Left forelimb (tissue), 1 donor: Measurements from ENCODE around the gene DCAF4.
"Not testable (repeated sequence)": the region's sequence is repeated elsewhere in the genome, so short reads cannot be mapped to it uniquely, and the experiment has no call there.

ENCODE experiments used
- DNase-seq: peaks from one replicate; pipeline ENCODE4 v3.0.0-alpha.2; 2018; ENCODE audit warnings: low spot score

DCAF4 gene

GRCh38 chr14:72932893-72933292, 6.6 kb downstream of the DCAF4 start:
- DNase-seq, result no peak

DNA sequence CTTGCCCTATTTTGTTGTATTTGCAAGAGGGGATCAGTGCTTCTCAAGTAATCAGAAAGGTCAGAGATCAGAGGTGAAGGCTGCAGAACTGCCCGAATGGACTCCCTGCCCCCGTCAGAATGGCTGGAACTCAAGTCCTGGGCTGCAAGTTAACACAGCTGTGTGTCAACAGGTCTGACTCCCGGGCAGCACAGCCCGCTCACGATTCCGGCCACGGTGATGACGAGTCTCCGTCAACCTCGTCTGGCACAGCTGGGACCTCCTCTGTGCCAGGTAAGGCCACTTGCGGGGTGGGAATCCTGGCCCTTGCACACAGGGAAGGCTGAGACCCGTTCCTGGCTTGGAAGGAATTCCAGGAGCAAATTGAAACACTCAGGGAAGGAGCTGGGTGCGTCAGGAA, 13.4 kb downstream of the DCAF4 start:
- DNase-seq, result no peak

DNA sequence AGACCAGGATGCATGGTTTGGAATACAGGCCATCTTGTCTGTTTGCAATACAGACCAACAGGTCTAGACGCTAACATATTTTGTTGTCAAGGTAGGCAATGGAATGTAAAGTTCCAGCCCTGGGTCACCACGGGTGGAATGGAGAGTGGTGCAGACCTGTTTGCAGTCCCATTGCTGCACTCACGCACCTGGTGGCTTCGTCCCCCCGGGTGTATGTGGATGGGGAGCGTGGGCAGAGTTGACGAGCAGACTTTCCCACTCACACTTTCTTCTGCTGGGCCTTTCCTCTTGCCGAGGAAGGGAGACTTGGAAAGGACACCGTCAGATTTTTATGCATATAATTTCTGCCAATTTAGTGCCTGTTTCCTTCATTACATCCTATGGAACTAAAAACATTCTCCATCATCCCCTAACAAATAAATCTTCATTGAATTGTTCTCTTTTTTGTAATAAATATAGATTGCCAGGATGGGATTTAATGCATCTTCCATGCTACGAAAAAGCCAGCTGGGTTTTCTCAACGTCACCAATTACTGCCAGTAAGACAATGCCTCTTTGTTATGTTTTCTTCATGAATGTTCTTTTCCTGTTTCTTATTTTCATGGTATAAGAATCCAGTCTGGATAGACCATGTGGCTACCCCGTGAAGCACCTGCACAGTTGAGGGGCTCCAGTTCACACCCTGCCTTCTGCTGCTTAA, 15.2 kb downstream of the DCAF4 start:
- no peak for DNase-seq

DNA sequence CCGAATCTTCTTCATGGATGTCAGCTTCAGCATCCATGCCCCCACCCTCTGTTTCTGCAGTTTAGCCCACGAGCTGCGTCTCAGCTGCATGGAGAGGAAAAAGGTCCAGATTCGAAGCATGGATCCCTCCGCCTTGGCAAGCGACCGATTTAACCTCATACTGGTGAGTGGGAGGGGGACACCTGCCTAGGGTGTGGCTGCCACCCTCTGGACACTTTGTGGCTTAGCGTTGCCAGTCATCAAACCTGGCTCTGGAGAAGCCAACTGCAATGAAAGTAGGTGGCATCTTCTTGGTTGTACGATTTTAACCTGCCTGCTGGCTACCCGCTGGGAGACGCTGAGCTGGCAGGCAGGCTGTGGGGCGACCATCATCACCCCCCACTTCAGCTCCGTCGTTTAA, 16.7 kb downstream of the DCAF4 start:
- DNase-seq, result no peak

DNA sequence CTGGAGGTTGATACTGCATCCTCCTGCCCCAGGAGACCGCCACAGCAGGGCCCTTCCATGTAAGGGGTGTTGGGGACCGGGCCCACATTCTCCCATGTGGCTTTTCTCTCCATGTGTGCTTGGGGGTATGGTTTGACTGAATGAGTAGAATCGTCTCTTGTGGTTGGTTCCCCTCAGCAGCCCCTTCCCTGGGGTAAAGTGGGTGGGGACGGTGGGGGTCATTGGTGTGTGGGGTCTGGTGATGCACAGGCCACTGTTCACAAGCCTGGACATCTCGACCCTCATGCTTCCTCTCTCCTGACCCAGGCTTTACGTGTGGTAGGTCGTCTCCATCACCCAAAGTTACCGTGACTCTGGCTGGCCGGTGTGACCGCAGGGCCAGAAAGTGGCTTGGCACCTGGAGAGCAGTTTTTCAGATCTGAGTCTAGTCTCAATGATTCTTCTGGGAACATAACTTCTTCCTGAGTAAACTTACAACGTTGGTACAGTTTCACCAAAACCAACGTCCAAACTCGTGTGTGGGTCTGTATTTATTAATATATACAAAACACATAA, 17.7 kb downstream of the DCAF4 start:
- DNase-seq, result no peak

DNA sequence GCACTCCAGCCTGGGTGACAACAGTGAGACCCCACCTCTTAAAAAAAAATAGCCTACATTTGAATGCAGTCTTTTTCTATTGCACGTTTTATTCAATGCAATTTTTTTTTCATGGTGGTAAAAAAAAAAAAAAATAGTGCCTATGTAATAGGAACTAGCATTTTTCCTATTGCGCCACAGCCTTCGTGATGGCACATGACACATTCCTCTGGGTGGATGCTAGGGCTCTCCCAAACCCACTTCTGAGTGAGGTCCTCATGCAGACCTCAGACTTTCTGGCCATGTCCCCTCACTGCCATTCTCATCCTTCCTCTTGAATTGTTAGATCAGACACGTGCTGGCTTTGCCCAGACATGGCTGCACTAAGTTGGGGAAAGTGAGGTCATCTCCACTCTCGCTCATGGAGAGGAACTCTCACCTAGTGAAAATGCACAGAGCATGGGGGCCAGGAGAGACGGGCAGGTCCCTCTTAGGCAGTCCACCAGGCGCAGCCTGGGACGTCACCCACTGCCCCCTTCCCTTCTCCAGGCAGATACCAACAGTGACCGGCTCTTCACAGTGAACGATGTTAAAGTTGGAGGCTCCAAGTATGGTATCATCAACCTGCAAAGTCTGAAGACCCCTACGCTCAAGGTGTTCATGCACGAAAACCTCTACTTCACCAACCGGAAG, 19.2 kb downstream of the DCAF4 start:
- no peak for DNase-seq

DNA sequence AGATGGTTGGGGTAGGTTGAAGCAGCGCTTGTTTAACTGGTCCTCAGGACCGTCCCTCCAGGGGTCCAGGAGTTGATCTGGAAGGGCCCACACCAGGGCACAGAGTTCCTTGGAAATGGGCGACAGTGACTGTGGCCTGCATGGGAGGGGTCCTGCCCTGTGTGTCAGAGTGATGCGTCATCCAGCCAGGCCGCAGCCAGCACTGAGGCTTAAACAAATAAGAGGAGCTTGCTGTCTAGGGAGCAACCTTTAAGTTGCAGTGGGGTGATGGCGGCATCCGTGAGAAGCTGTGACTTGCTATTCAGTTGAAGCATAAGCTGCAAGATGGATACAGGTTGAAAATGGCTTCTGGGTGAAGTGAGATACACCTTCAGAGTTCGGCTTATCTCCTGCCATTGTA, 20.2 kb downstream of the DCAF4 start:
- no peak for DNase-seq

- no peak for DNase-seq
Measured at GRCh38 chr14:72947366-72948160, 21.3 kb downstream of the DCAF4 start.

DNA sequence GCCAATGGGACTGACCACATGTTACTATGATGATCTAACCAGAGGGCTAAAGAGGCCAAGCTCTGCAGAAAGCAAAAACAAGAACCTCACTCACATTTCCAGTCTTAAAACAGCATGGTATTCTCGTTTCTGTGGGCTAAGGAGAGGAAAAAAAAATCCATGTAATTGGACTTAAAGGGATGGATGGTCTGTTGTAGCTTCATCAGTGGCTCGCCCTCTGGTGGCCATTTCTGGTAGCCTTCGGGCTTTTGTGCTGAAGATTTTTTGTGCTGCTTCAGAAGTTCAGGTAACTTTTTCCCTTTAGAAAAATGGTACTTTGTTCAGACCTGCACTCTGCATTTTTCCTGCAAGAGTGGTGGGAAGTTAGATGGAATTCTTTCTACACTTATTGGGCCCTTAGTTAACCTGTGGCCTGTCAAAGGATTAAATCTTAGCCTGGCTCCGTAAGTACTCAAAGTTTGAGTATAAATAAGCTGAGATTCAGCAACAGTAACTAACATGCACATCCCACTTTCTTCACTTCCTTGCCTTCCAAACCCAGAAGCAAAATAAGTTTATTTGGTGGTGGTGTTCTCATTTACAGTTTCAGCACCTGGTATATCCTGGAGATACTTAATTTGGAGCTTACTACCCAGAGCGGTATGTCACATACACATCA, 22.3 kb downstream of the DCAF4 start:
- no peak for DNase-seq

DNA sequence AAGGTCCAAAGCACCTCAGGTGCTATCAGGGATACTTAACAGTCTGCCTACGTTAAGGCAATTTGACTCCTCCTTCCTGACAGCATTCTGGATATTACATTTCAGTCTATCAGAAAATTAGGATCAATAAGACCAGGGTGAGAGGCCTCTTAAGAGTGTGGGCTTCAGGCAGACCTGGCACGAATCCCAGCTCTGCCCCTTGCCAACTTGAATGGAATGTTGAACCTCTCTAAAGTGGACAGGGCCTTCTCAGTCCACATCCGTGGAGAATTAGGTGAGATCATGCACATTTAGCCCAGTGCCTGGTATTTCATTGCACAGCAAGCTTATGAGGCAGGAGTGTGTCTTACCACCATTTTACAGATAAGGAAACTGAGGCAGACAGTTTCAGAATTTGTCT, 25.9 kb downstream of the DCAF4 start:
- DNase-seq, result no peak

GRCh38 chr14:72956741-72957140, 30.5 kb downstream of the DCAF4 start:
- not testable (repeated sequence) for DNase-seq

GRCh38 chr14:72957213-72957612, 30.9 kb downstream of the DCAF4 start:
- no peak for DNase-seq

DNA sequence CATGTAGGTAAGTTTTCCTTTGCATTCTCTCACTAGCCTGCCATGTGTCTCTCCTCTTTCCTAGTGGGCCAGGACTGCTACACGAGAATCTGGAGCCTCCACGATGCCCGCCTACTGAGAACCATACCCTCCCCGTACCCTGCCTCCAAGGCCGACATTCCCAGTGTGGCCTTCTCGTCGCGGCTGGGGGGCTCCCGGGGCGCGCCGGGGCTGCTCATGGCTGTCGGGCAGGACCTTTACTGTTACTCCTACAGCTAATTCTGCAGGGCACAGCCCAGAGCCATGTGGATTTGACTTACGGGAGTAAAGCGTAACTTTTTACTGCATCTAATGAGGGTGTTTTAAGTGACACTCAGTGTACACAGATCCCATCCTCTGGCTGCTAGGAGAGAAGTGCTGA, 32.3 kb downstream of the DCAF4 start:
- no peak for DNase-seq

GRCh38 chr14:72961016-72961415, 34.8 kb downstream of the DCAF4 start:
- not testable (repeated sequence) for DNase-seq

GRCh38 chr14:72961579-72962335, 35.5 kb downstream of the DCAF4 start:
- DNase-seq, result no peak

- not testable (repeated sequence) for DNase-seq
Measured at GRCh38 chr14:72962336-72962754, 36.1 kb downstream of the DCAF4 start.

- DNase-seq, result no peak
Measured at GRCh38 chr14:72962829-72963312, 36.6 kb downstream of the DCAF4 start.

DNA sequence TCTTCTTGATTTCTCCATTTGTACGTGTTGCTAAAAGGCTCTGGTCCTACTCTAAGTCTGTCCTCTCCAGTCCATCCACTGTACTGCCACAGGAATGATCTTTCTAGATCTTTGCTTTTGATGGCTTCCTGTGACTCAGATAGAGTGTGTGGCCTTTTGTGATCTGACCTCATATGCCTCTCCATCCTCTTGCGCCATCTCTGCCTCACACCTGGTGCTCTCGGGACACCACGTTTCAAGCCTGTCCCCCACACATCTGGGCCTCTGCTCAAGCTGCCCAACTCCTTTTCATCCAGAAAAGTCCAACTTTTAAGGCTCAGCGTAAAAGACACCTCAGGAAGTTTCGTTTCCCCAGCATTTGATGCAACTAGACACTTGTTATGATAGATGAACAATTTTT, 39.0 kb downstream of the DCAF4 start:
- DNase-seq, result no peak

DNA sequence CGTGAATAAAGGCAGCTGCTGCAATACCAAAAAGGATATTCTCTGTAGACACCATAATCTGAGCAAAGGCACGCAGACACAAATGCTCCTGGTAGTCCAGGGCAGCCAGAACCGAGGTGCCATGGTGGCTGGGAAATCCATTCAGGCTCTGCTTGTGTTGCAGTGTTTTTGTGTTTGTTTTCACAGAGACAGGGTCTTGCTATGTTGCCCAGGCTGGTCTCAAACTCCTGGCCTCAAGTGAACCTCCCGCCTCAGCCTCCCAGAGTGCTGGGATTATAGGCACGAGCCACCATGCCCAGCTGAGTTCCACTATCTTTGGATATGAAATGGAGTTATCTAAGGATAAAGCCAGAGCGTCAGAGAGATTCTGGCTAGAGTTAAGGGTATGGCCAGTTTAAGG, 39.8 kb downstream of the DCAF4 start:
- DNase-seq, result no peak

DNA sequence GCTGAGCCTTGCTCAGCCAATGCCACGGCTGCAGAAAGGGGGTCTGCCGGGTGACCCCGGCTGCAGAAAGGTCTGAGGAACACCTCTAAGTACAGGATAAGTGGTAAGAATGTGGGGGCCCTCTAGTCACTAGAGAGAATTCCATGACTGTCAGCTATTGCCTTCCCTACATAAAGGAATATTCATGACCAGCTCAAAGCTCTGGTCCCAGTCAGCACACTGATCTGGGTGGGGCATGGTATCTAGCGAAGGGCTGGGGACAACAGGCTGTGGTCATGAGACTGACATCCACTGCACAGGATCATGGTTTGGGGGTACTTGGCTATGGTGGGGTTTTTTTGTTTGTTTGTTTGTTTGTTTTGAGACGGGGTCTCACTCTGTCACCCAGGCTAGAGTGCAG, 42.1 kb downstream of the DCAF4 start:
- no peak for DNase-seq

GRCh38 chr14:72970058-72970630, 43.9 kb downstream of the DCAF4 start:
- DNase-seq, result no peak
